Right lobe of liver (tissue), 6 donors: Measurements from ENCODE around the gene CYP20A1. TPM values are rescaled to one million over a fixed set of nuclear protein-coding genes. Genes with fewer than 3 reads are reported as not detected.
"Not testable (repeated sequence)": the region's sequence is repeated elsewhere in the genome, so short reads cannot be mapped to it uniquely, and the experiment has no call there.

Experiments used
- ATAC-seq, 4 donors: fragments of 200-7000 bp; cut with Tn5 transposase; one replicate each; pipeline ENCODE4 v1.9.1; 2020; ENCODE audit warnings: mild to moderate bottlenecking in 4 of 4, moderate library complexity in 4 of 4
- DNase-seq, 3 donors: peaks; one replicate each; pipeline ENCODE4 v3.0.0-alpha.2; 2020
- H3K27ac ChIP-seq, 3 donors: fragments of 200-600 bp; one replicate each; pipeline ENCODE4 v1.8.0; 2022
- H3K27me3 ChIP-seq, 2 donors: fragments of 200-600 bp; one replicate each; pipeline ENCODE4 v1.8.0; 2022
- H3K36me3 ChIP-seq, 4 donors: fragments of 200-600 bp; sonication (generic) in 1 of 4; one replicate each; pipeline versions ENCODE4 v1.5.1 to v1.8.0; 2017 to 2022; ENCODE audit warnings: control low read depth in 1 of 4
- H3K4me1 ChIP-seq, 4 donors: fragments of 200-600 bp; sonication (generic) in 1 of 4; one replicate each; pipeline versions ENCODE4 v1.5.1 to v1.8.0; 2017 to 2022; ENCODE audit warnings: control low read depth in 1 of 4
- H3K4me3 ChIP-seq, 3 donors: fragments of 200-600 bp; one replicate each; pipeline ENCODE4 v1.8.0; 2022
- H3K9me3 ChIP-seq, 4 donors: fragments of 200-600 bp; sonication (generic) in 1 of 4; one replicate each; pipeline versions ENCODE4 v1.5.1 to v1.8.0; 2017 to 2022; ENCODE audit warnings: control low read depth in 1 of 4
- CTCF ChIP-seq, 4 donors: fragments of 200-600 bp in 3 of 4; fragments of 450-650 bp in 1 of 4; IDR thresholded peaks; one replicate each; pipeline versions ENCODE4 v1.5.1 to v1.8.0; 2016 to 2022; ENCODE audit warnings: antibody characterized with exemption in 4 of 4, mild to moderate bottlenecking in 2 of 4
- POLR2A ChIP-seq: fragments of 450-650 bp; IDR thresholded peaks from one replicate; pipeline ENCODE4 v1.6.1; 2017; ENCODE audit warnings: antibody characterized with exemption, mild to moderate bottlenecking
- WGBS: methylation state at CpG from one replicate; pipeline ENCODE4 v1.1.6; 2018; ENCODE audit warnings: low coverage, low lambda C conversion rate; ENCODE audit not compliant: insufficient coverage; ENCODE audit errors: missing lambda C conversion rate; 5-methylcytosine and 5-hydroxymethylcytosine counted together
- intact Hi-C, 2 donors: fragments of 100-400 bp; cut with DNase I; formaldehyde crosslinking; loops; one replicate each; pipeline versions ENCODE4 v1.11.2 to v1.14.1; 2022
- total RNA-seq, 6 experiments: library from RNA; depleted of rRNA in 2 of 6; stranded (reverse); fragments of >200 nt in 2 of 6; fragmentation: NEBNext Ultra II Directional in 3 of 6; extraction: Animal tissue kit (Norgen Biotek cat#: 25700) in 3 of 6; gene quantifications; one replicate each; pipeline versions ENCODE4 v1.1.0 to v1.2.4, GENCODE V29; 2016 to 2023
- donor health status: DM: no; HTN: yes; CAD: no.
- donor health status: DM: no; HTN: no; CAD: no.
- donor health status: DM: no; HTN: no; CAD: no.
- donor health status: DM: no; HTN: yes; CAD: no.
- donor health status: DM: no; HTN: yes; CAD: no.

The CYP20A1 gene
- total RNA-seq, 6 experiments from 2014 or later: 13.1 to 20.8 (median 16.4) TPM

DNA sequence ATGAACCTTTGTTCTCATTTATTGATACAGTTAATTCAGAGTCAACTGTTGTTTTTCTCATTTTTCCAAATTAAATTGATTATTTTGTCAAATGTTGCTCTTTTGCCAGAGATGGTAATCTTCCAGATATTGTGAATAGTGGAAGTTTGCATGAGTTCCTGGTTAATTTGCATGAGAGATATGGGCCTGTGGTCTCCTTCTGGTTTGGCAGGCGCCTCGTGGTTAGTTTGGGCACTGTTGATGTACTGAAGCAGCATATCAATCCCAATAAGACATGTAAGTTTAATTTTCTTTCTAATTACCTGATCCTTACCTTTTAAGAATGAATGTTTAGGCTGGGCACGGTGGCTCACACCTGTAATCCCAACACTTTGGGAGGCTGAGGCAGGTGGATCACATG is 7.8 kb downstream of the CYP20A1 start:
- Histone ChIP-seq H3K4me3 (no peak overlapping the region), H3K4me1 (peaks cover 0 to 4% (median 0%) of the 10 kb centered on the region in 4 donors), H3K36me3 (peaks cover 0 to 7% (median 3%) of the 10 kb centered on the region in 4 donors), H3K27ac (no peak overlapping the region), H3K9me3 (no peaks in the 10 kb centered on the region), H3K27me3 (no peaks in the 10 kb centered on the region)
- TF ChIP-seq POLR2A (no peak), CTCF (IDR thresholded peaks at IDR 0.05) (no peak)
- 90% methylated on average over 3 of the region's 3 CpGs for WGBS
- ATAC-seq (no peak), DNase-seq (no peak)
- intact Hi-C loops: no loop called here

- ATAC-seq: no peak
- no peak for DNase-seq
- Histone ChIP-seq H3K27me3 (no peaks in the 10 kb centered on the region), H3K36me3 (peaks cover 0 to 40% (median 6%) of the 10 kb centered on the region in 4 donors), H3K9me3 (no peaks in the 10 kb centered on the region), H3K27ac (no peak overlapping the region), H3K4me3 (no peak overlapping the region), H3K4me1 (no peaks in the 10 kb centered on the region)
- TF ChIP-seq CTCF (IDR thresholded peaks at IDR 0.05) (no peak), POLR2A (no peak)
- intact Hi-C loops: no loop called here
- WGBS: 81% methylated on average over 13 of the region's 13 CpGs
These were observed 14.0 kb downstream of the CYP20A1 start for GRCh38 chr2:203252818-203253217.

DNA sequence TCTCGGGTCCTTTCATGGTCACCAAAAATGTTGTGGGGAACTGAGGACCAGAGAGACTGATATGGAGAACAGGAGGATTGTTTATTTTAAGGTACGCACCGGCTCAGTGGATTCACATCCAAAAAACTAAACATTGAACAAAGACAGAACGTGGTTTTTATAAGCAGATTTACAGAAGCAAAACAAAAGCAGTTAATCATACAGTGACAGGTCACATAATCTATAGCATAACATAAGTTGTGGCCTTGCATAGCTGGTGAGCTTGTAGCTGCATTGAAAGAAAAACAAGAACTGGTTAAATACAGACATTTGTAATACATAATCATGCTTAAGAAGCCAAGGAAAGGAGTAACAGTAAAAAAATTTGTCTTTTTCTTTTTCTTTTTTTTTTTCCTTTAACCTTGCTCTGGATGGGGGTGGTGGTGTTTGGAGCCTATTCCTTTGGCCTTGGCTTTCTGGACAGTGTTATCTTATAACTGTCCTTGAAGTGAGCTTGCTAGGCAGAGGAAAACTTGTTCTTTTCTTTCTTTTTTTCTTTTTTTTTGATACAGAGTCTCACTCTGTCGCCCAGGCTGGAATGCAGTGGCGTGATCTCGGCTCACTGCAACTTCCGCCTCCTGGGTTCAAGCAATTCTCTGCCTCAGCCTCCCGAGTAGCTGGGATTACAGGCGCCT is 14.7 kb downstream of the CYP20A1 start:
- not testable (repeated sequence) for ATAC-seq, H3K4me3 ChIP-seq
- peaks cover 0 to 46% (median 6%) of the 10 kb centered on the region in 4 donors for H3K36me3 ChIP-seq

GRCh38 chr2:203261326-203262159 is 22.7 kb downstream of the CYP20A1 start:
- peak in 3 of 4 donors; percentile 22 to 62 (median 25) for ATAC-seq
- no peak overlapping the region for H3K4me3 ChIP-seq
- DNase-seq: no peak
- peaks cover 0 to 5% (median 0%) of the 10 kb centered on the region in 4 donors for H3K4me1 ChIP-seq
- TF ChIP-seq CTCF (IDR thresholded peaks at IDR 0.05) (no peak), POLR2A (no peak)
- H3K36me3 ChIP-seq: peaks cover 0 to 40% (median 7%) of the 10 kb centered on the region in 4 donors
- intact Hi-C loops: no loop called here
- H3K27me3 ChIP-seq: no peaks in the 10 kb centered on the region
- WGBS: no CpG with 5 or more reads among the region's 3 CpGs
- H3K27ac ChIP-seq: no peak overlapping the region
- no peaks in the 10 kb centered on the region for H3K9me3 ChIP-seq

More for the DNA sequence above, 14.7 kb downstream of the CYP20A1 start:
- H3K27ac ChIP-seq, H3K27me3 ChIP-seq, intact Hi-C loops, H3K9me3 ChIP-seq, DNase-seq, H3K4me1 ChIP-seq: not testable (repeated sequence)
- WGBS: 89% methylated on average over 5 of the region's 10 CpGs

GRCh38 chr2:203279288-203279687 is 40.5 kb downstream of the CYP20A1 start:
- Histone ChIP-seq H3K4me3 (no peak overlapping the region), H3K27ac (no peak overlapping the region), H3K9me3 (no peaks in the 10 kb centered on the region), H3K36me3 (peaks cover 0 to 65% (median 15%) of the 10 kb centered on the region in 4 donors), H3K4me1 (no peaks in the 10 kb centered on the region), H3K27me3 (no peaks in the 10 kb centered on the region)
- ATAC-seq: no peak
- no peak for DNase-seq
- intact Hi-C loops: no loop called here
- TF ChIP-seq CTCF (IDR thresholded peaks at IDR 0.05): no peak
- no peak for TF ChIP-seq POLR2A
